Brain microvascular endothelial cell (primary cell): ENCODE measurements around the gene ERBB3.

ENCODE experiments used
- DNase-seq: peaks from one replicate; pipeline ENCODE4 v3.0.0-alpha.2; 2020
- H3K27ac ChIP-seq: fragments of 250-450 bp; sonication (Bioruptor Pico); 2 replicates; pipeline ENCODE4 v1.5.1; 2020; ENCODE audit warnings: mild to moderate bottlenecking, moderate library complexity
- H3K27me3 ChIP-seq: fragments of 250-450 bp; sonication (Bioruptor Pico); replicated peaks from 2 replicates; pipeline ENCODE4 v1.5.1; 2020; ENCODE audit warnings: mild to moderate bottlenecking
- H3K36me3 ChIP-seq: fragments of 250-450 bp; sonication (Bioruptor Pico); replicated peaks from 2 replicates; pipeline ENCODE4 v1.5.1; 2020; ENCODE audit warnings: mild to moderate bottlenecking
- H3K4me3 ChIP-seq: 2 replicates; pipeline ENCODE4 v1.5.1; 2011; ENCODE audit warnings: low read depth, mild to moderate bottlenecking, control low read depth, low read length, moderate library complexity
- CTCF ChIP-seq: IDR thresholded peaks from 2 replicates; pipeline ENCODE4 v1.5.1; 2011; ENCODE audit warnings: low read depth, mild to moderate bottlenecking, moderate library complexity, low read length, control low read depth, inconsistent platforms; ENCODE audit errors: missing control alignments
- in situ Hi-C: cut with HindIII; loops from 2 replicates; pipeline ENCODE4 v1.10.0; 2017; ENCODE audit warnings: low sequenced_read_pairs, low pct_ligation_motif_present

The ERBB3 gene

GRCh38 chr12:56079723-56080555, at the start of gene ERBB3:
ERBB3 (plus strand) TSS chr12:56080165; CDS start chr12:56080301, 136 bp downstream.
- TF ChIP-seq CTCF, result peak; percentile 6
- Histone ChIP-seq H3K27me3 (peaks cover 10% of the 10 kb centered on the region), H3K4me3 (peak within 1 kb of the TSS; percentile 61), H3K36me3 (no peaks in the 10 kb centered on the region), H3K27ac (no peak within 1 kb of the TSS)
- in situ Hi-C loops, result no loop called here
- DNase-seq, result peak; percentile 74

- Histone ChIP-seq H3K27me3 (no peaks in the 10 kb centered on the region), H3K27ac (no peak overlapping the region), H3K4me3 (no peak overlapping the region), H3K36me3 (no peaks in the 10 kb centered on the region)
- in situ Hi-C loops, result no loop called here
- TF ChIP-seq CTCF, result no peak
- no peak for DNase-seq
These were observed 48.0 kb upstream of the ERBB3 start for GRCh38 chr12:56031987-56032386.

- Histone ChIP-seq H3K27me3 (no peaks in the 10 kb centered on the region), H3K36me3 (no peaks in the 10 kb centered on the region), H3K27ac (no peak overlapping the region), H3K4me3 (no peak overlapping the region)
- in situ Hi-C loops, result no loop called here
- TF ChIP-seq CTCF, result no peak
- DNase-seq, result no peak
These were observed 45.2 kb upstream of the ERBB3 start for GRCh38 chr12:56034586-56035332.

- H3K36me3 ChIP-seq, result no peaks in the 10 kb centered on the region
- no peaks in the 10 kb centered on the region for H3K27me3 ChIP-seq
- H3K27ac ChIP-seq, result no peak overlapping the region
- H3K4me3 ChIP-seq, result no peak overlapping the region
- no peak for DNase-seq
- TF ChIP-seq CTCF, result no peak
- in situ Hi-C loops, result no loop called here
These were observed 42.8 kb upstream of the ERBB3 start for GRCh38 chr12:56037161-56037560.

- Histone ChIP-seq H3K36me3 (peaks cover 4% of the 10 kb centered on the region), H3K4me3 (no peak overlapping the region), H3K27ac (no peak overlapping the region), H3K27me3 (no peaks in the 10 kb centered on the region)
- no peak for TF ChIP-seq CTCF
- in situ Hi-C loops, result no loop called here
- no peak for DNase-seq
These were observed 41.8 kb upstream of the ERBB3 start for GRCh38 chr12:56038022-56038655.
